ENCODE results near the gene FIG4.
"Not testable (repeated sequence)": the region's sequence is repeated elsewhere in the genome, so short reads cannot be mapped to it uniquely, and the experiment has no call there.

FIG4 gene

GRCh38 chr6:109736273-109737025 is 45.4 kb downstream of the FIG4 start:
- Histone ChIP-seq H3K36me3 (ENCODE audit: insufficient read depth, low read length) (0 out of 2 replicates have a peak, but pooled peaks cover 3% of the 10 kb centered on the region), H3K9ac (ENCODE audit: insufficient read length) (no peak overlapping the region), H3K9me3 (ENCODE audit: low read depth, low read length) (no peaks in the 10 kb centered on the region), H3K4me3 (no peak overlapping the region), H3K27ac (no peak overlapping the region)
- no peak for TF ChIP-seq FOXP2 (optimal IDR thresholded peaks at IDR 0.05; ENCODE audit: control extremely low read depth, extremely low read length, insufficient read depth)
- TF ChIP-seq EZH2 (IDR thresholded peaks at IDR 0.05): no peak
- no peak for TF ChIP-seq POLR2AphosphoS5 (IDR thresholded peaks at IDR 0.05; ENCODE audit: borderline replicate concordance, low read depth, low read length)
- no peak for DNase-seq (ENCODE audit: low read depth, low spot score)

GRCh38 chr6:109738255-109738654 is 47.2 kb downstream of the FIG4 start:
- no peak for TF ChIP-seq FOXP2 (optimal IDR thresholded peaks at IDR 0.05; ENCODE audit: control extremely low read depth, extremely low read length, insufficient read depth)
- no peak for TF ChIP-seq EZH2 (IDR thresholded peaks at IDR 0.05)
- no peak for TF ChIP-seq POLR2AphosphoS5 (IDR thresholded peaks at IDR 0.05; ENCODE audit: borderline replicate concordance, low read depth, low read length)
- H3K27ac ChIP-seq: no peak overlapping the region
- no peaks in the 10 kb centered on the region for H3K9me3 ChIP-seq (ENCODE audit: low read depth, low read length)
- no peak overlapping the region for H3K9ac ChIP-seq (ENCODE audit: insufficient read length)
- H3K4me3 ChIP-seq: no peak overlapping the region
- H3K36me3 ChIP-seq (ENCODE audit: insufficient read depth, low read length): 0 out of 2 replicates have a peak, but pooled peaks cover 3% of the 10 kb centered on the region
- no peak for DNase-seq (ENCODE audit: low read depth, low spot score)

GRCh38 chr6:109738667-109739066 is 47.6 kb downstream of the FIG4 start:
- no peak for DNase-seq (ENCODE audit: low read depth, low spot score)
- no peak overlapping the region for H3K9ac ChIP-seq (ENCODE audit: insufficient read length)

GRCh38 chr6:109739686-109740085 is 48.6 kb downstream of the FIG4 start:
- Histone ChIP-seq H3K36me3 (ENCODE audit: insufficient read depth, low read length) (0 out of 2 replicates have a peak, but pooled peaks cover 3% of the 10 kb centered on the region), H3K27ac (no peak overlapping the region), H3K9me3 (ENCODE audit: low read depth, low read length) (no peaks in the 10 kb centered on the region), H3K9ac (ENCODE audit: insufficient read length) (no peak overlapping the region), H3K4me3 (no peak overlapping the region)
- DNase-seq (ENCODE audit: low read depth, low spot score): no peak
- TF ChIP-seq POLR2AphosphoS5 (IDR thresholded peaks at IDR 0.05; ENCODE audit: borderline replicate concordance, low read depth, low read length) (no peak), EZH2 (IDR thresholded peaks at IDR 0.05) (no peak), FOXP2 (optimal IDR thresholded peaks at IDR 0.05; ENCODE audit: control extremely low read depth, extremely low read length, insufficient read depth) (no peak)

More at GRCh38 chr6:109738667-109739066, 47.6 kb downstream of the FIG4 start:
- TF ChIP-seq FOXP2 (optimal IDR thresholded peaks at IDR 0.05; ENCODE audit: control extremely low read depth, extremely low read length, insufficient read depth) (no peak), POLR2AphosphoS5 (IDR thresholded peaks at IDR 0.05; ENCODE audit: borderline replicate concordance, low read depth, low read length) (no peak), EZH2 (IDR thresholded peaks at IDR 0.05) (no peak)
- 0 out of 2 replicates have a peak, but pooled peaks cover 3% of the 10 kb centered on the region for H3K36me3 ChIP-seq (ENCODE audit: insufficient read depth, low read length)
- H3K9me3 ChIP-seq (ENCODE audit: low read depth, low read length): no peaks in the 10 kb centered on the region
- no peak overlapping the region for H3K27ac ChIP-seq
- H3K4me3 ChIP-seq: no peak overlapping the region

- Histone ChIP-seq H3K36me3 (ENCODE audit: insufficient read depth, low read length) (0 out of 2 replicates have a peak, but pooled peaks cover 3% of the 10 kb centered on the region), H3K27ac (no peak overlapping the region), H3K9me3 (ENCODE audit: low read depth, low read length) (no peaks in the 10 kb centered on the region), H3K4me3 (no peak overlapping the region), H3K9ac (ENCODE audit: insufficient read length) (no peak overlapping the region)
- TF ChIP-seq POLR2AphosphoS5 (IDR thresholded peaks at IDR 0.05; ENCODE audit: borderline replicate concordance, low read depth, low read length) (no peak), EZH2 (IDR thresholded peaks at IDR 0.05) (no peak), FOXP2 (optimal IDR thresholded peaks at IDR 0.05; ENCODE audit: control extremely low read depth, extremely low read length, insufficient read depth) (no peak)
- no peak for DNase-seq (ENCODE audit: low read depth, low spot score)
These were observed 49.7 kb downstream of the FIG4 start for GRCh38 chr6:109740787-109741186.

- no peak overlapping the region for H3K4me3 ChIP-seq
- 0 out of 2 replicates have a peak, but pooled peaks cover 3% of the 10 kb centered on the region for H3K36me3 ChIP-seq (ENCODE audit: insufficient read depth, low read length)
- no peak for DNase-seq (ENCODE audit: low read depth, low spot score)
- no peak for TF ChIP-seq POLR2AphosphoS5 (IDR thresholded peaks at IDR 0.05; ENCODE audit: borderline replicate concordance, low read depth, low read length)
- TF ChIP-seq FOXP2 (optimal IDR thresholded peaks at IDR 0.05; ENCODE audit: control extremely low read depth, extremely low read length, insufficient read depth): no peak
- no peak for TF ChIP-seq EZH2 (IDR thresholded peaks at IDR 0.05)
- no peak overlapping the region for H3K27ac ChIP-seq
- H3K9ac ChIP-seq (ENCODE audit: insufficient read length): no peak overlapping the region
- no peaks in the 10 kb centered on the region for H3K9me3 ChIP-seq (ENCODE audit: low read depth, low read length)
These were observed 52.6 kb downstream of the FIG4 start for GRCh38 chr6:109743739-109744138.

- H3K36me3 ChIP-seq (ENCODE audit: insufficient read depth, low read length); H3K9ac ChIP-seq (ENCODE audit: insufficient read length); DNase-seq (ENCODE audit: low read depth, low spot score); H3K9me3 ChIP-seq (ENCODE audit: low read depth, low read length); H3K4me3 ChIP-seq; H3K27ac ChIP-seq: not testable (repeated sequence)
These were observed 53.7 kb downstream of the FIG4 start for GRCh38 chr6:109744779-109745178.

- no peaks in the 10 kb centered on the region for H3K36me3 ChIP-seq (ENCODE audit: insufficient read depth, low read length)
- no peak overlapping the region for H3K4me3 ChIP-seq
- TF ChIP-seq EZH2 (IDR thresholded peaks at IDR 0.05) (no peak), POLR2AphosphoS5 (IDR thresholded peaks at IDR 0.05; ENCODE audit: borderline replicate concordance, low read depth, low read length) (no peak), FOXP2 (optimal IDR thresholded peaks at IDR 0.05; ENCODE audit: control extremely low read depth, extremely low read length, insufficient read depth) (no peak)
- H3K9me3 ChIP-seq (ENCODE audit: low read depth, low read length): no peaks in the 10 kb centered on the region
- no peak for DNase-seq (ENCODE audit: low read depth, low spot score)
- H3K9ac ChIP-seq (ENCODE audit: insufficient read length): no peak overlapping the region
- no peak overlapping the region for H3K27ac ChIP-seq
These were observed 56.1 kb downstream of the FIG4 start for GRCh38 chr6:109747221-109747620.

All from SK-N-MC (cell line).